ENCODE measurements around the gene CFAP221.

Gene CFAP221

DNA sequence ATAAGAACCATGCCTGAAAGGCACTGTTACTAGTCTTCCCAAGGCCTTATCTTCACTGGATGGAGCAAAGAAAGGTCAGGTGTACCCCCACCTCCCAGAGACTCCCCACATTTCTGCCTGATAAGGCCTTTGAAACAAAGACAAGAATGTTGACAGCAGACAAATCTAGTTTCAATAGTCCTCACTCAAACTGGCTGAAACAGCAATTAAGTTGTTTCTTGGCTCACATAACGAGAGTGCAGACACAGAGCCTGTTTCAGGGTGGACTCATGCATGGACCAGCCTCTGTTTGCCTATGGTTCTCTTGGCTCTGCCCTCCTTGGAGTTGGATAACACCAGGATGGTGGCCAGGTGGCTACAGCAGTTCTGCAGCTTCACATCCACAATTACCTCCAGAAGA, 7.5 kb upstream of the CFAP221 start:
- DNase-seq (ENCODE audit: low read depth in 1 of 2, low spot score in 1 of 2): no peak

DNA sequence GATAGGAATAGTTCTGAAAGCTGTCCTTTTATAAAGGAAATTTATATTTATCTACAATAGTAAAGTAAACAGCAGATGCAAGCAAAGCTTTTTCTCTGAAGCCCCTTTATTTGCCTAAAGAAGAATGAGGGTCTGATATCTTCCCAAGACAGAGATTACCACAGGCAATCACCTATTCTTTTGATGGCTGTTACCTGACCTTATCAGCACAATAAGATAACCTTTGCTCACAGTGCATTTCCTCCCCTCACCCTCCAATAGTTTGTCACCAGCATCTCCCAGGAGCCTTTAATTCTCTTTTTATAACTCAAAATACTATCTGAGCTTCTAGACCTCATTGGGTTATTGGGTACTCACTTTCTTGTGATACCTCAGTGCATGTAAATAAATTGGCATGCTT, 6.5 kb upstream of the CFAP221 start:
- DNase-seq (ENCODE audit: low read depth in 1 of 2, low spot score in 1 of 2): no peak

DNA sequence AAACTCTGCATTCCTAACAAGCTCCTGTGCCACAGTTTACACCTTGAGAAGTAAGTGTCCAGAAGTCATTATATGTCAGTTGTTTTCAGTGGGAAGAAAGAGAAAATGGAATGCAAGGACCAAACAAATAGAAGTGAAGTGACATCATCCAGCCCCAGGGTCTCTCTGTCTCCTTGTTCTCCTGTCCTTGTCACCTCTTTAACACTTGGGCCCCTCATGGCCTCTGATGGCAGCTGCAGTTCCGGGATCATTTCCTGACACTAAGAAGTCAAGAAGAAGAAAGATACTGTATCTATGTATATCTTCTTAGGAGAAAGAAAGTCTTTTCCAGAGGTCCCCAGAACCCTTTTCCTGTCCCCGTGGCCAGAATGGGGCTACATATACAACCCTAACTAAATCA, 2.8 kb upstream of the CFAP221 start:
- DNase-seq (ENCODE audit: low read depth in 1 of 2, low spot score in 1 of 2): no peak

DNA sequence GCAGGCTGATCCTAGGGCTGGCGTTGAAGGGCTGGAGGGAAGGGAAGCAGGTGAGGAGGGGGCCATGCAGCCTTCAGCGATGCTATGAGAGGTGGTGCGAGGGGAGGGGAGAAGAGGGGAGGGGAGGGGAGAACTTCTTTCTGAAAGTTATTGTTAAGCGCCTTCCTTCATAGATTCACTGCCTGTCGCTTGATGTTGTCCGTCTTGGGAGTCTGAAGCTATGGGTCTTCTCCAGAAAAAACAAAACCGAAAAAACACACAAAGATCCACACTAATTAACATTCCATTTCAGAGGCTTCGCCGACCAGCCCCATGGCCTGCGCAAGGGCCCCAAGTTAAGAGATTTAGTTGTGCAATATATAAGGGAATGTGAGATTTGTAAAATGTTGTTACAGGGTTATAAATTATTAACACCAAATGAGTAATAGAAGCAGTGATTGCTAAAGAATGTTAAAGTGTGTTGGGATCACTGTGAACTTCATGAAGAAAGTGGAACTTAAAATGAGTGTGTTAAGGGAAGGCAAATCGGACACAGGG, 758 bp downstream of the CFAP221 start:
- DNase-seq (ENCODE audit: low read depth in 1 of 2, low spot score in 1 of 2): no peak

DNA sequence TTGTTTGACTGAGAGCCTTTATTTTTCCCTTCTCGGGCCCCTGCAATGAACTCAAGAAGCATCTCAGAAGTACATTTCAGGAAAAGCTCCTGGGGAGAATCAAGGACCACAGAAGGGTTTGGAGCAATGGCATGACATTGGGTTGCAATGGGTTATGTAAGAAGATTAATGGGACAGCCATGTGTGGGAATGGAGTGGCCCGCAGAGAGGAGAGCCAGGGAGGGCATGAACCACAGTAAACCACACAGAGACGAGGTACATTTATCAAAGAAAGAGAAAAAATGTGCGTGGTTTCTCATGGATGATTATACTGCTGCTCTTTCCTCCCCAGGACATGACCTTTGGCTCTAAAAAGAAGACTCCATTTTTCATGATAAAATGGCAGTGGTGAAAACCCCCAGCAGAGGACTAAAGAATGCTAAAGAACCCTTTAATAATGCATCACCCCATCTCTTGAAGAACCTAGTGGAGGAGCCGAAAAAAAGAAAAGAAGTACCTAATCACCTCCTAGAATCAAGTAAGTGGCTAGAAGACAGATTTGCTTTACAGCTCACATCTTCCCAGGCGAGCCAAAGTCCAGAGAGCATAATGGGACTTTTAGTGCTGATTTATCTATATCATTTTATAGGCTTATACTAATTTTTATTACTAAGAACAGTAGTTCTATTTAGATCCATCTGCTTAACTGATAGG, 1.7 kb downstream of the CFAP221 start:
- no peak for DNase-seq (ENCODE audit: low read depth in 1 of 2, low spot score in 1 of 2)

DNA sequence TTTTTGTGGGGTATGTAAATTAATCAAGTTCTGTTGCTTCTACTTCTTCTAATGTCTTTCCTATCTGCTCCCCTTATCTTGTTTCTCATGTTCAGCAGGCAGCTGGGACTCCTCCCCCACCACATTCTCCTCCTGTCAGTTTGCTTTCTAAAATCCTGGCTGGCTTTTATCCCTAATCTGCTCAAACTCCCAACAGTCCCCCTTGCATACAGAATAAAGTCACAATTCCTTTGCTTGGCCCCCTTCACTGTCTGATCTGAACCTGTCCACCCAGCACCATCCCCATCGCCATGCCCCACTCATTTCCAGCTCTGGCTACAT, 2.2 kb downstream of the CFAP221 start:
- no peak for DNase-seq (ENCODE audit: low read depth in 1 of 2, low spot score in 1 of 2)

DNA sequence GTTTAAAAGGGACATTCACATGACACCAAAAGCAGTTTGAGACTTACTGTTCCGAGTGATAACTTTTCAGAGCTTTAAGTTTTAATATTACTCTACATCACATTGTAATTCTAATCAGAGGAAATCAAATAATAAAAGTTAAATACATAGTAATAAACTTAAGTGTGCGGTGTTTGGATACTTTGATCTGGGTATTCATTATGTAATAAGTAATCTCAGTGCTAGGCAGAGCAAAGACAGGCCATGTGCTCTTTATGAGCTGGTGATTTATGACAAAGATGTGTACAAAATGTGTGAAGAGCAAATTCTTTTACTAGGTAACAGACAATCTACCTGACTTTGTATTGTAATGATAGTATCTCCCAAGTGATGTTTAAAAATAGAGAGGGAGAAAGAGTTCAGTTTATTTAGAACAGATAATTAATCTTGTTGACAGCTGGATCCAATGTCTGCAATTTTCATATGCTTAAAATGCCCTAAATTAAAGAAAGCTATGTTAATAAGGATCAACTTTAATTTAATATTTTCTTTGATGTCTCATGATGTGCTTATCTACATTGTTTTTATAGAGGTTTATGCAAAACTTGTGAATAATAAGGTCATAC, 4.4 kb downstream of the CFAP221 start:
- DNase-seq (ENCODE audit: low read depth in 1 of 2, low spot score in 1 of 2): no peak

DNA sequence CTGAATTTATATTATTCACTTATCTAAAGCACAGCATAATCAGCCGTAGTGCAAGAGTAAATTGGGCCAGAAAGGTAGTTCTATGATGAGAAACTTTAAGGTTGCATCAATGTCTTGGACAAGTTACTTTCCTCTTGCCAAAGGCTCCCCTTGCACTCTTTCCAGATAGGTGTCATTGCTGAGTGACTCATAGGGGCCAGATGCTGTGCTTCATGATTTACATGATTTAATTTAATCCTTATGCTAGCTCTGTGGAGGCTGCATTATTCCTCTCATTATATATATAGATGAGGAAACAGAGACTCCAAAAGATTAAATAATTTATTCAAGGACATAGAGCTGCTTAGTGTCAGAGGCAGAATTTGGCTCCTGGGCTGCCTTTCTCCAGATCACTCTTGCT, 5.0 kb downstream of the CFAP221 start:
- DNase-seq (ENCODE audit: low read depth in 1 of 2, low spot score in 1 of 2): no peak

DNA sequence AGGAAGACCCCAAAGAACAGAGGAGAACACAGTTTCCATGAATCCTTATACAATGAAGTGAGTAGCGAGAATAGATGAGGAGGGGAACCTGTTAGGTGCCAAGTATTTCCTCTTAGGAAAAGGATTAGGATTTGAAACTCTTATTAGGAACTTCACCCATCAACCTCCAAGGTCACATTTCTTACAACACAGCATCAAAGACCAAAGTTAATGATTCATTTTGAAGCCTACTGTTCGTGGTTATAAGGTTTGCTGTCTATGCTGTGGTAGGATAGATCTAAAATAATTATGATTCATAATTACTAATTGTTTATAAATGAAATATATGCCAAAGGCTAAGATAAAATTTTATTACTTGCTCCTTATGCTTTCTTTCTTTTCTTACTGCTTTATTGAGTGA, 6.1 kb downstream of the CFAP221 start:
- no peak for DNase-seq (ENCODE audit: low read depth in 1 of 2, low spot score in 1 of 2)

DNA sequence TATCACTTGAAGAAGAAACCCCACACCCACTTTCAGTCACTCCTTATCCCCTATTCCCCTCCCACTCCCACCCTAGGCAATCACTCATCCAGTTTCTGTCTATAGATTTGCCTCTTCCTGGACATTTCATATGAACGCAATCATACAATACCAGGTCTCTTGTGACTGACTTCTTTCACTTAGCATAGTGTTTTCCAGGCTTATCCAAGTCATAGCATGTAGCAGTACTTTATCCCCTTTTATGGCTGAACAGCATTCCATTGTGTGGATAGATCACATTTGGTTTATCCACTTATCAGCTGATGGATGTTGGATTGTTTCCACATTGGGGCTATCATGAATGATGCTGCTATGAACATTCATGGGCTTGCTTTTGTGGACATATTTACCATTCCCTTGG, 6.6 kb downstream of the CFAP221 start:
- no peak for DNase-seq (ENCODE audit: low read depth in 1 of 2, low spot score in 1 of 2)

DNA sequence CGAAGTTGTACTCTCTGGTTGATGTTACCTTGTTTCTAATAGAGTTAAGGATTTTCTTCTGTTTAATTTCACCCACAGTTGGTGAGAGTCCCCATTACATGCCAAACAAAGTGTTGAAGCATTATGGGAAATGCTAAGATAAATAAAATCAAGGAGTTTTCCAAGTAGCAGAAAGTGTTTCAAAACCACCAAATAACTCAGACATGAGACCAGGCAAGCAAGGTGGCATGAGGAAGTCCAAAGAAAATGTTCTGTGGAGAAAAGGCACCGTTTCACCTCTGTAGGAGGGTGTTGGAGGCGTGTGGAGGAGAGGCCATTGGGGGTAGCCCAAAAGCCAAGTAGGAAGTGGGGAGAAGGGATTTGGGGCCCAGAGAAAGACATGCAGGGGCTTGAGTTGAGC, 8.7 kb downstream of the CFAP221 start:
- DNase-seq (ENCODE audit: low read depth in 1 of 2, low spot score in 1 of 2): no peak

DNA sequence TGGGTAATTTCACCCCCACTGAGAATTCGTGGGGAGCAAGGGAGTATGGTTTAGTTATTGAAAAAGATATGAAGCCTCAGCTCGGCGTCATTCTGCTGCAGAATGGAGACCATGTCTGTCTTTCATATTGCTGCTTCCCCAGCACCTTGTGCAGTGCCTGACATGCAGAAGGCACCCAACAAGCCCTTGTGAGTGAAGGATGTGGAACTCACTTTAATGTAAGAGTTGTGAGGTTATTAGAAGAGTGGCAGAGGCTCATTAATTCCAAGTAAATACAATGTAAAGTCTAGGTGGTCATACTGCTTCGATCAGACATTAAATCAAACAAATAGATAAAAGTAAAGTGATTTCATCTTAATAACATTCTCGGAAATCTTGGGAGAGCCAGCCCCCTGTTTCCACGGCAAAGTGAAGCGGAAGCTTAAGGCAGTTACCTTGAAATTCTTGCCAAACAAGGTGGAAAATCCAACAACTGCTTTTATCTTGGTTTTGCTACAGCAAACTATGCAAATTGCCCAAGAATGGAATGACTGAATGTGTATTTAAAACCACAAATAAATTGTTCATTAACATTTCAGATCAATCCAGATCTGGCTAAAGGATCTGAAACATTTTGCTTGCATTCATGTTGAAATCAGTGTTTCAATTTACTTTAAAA, 9.6 kb downstream of the CFAP221 start:
- no peak for DNase-seq (ENCODE audit: low read depth in 1 of 2, low spot score in 1 of 2)

DNA sequence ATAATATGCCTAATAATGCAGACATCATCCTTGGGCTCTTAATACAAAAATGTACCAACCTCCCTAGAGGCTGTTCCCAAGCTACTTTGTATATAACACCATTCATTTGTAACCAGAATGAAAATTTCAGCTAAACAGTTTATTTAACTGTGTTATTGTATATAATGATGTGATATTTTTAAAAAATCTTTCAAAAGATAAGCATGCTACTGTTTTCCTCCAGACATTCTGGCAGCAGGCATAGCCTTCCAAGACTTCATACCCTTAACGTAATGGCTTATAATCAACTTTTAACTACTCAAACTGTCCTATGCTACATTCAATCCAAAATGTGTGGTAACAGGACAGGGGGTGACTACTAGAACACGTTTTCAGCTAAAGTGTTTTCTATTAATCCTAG, 21.2 kb downstream of the CFAP221 start:
- no peak for DNase-seq (ENCODE audit: low read depth in 1 of 2, low spot score in 1 of 2)

DNA sequence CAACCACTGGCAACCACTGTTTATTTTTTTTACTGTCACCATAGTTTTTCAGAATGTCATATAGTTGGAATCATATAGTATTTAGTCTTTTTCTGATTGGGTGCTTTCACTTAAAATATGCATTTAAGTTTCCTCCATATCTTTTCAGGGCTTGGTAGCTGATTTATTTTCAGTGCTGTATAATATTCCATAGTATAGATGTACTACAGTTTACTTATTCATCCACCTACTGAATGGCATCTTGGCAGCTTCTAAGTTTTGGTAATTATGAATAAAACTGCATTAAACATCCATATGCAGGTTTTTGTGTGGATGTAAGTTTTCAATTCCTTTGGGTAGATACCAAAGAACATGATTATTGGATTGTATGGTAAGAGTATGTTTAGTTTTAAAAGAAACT, 23.0 kb downstream of the CFAP221 start:
- no peak for DNase-seq (ENCODE audit: low read depth in 1 of 2, low spot score in 1 of 2)

DNA sequence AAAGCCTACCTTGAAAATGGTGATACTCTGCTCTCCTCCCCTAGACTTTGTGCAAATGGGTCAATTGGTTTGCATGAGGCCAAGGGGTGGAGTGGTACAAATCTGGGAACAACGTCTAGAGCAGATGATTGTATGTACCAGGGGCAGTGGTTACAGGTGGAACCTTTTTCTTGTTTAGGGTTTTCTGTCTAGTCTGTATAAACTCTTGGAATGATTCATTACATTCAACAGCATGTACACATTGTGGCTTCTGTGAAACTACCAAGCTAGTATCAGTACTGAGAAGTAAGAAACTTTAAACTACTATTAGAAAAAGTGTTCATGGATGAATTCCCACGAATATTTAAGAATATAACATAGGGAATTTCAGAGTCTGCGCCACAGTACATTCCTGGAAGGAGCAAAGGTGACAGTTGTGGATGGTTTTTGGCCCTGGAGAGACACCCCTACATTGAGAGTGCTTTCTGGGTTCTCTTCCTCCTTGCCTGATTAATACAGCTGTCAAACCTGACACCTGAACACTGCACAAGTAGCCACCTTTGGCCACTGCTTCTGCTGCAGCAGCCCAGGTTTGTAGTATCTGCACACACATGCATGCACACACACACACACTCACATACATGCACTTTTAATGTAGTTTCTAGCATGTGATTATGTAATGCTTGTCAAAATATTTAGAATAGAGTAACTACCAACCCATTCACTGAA, 30.0 kb downstream of the CFAP221 start:
- no peak for DNase-seq (ENCODE audit: low read depth in 1 of 2, low spot score in 1 of 2)

DNA sequence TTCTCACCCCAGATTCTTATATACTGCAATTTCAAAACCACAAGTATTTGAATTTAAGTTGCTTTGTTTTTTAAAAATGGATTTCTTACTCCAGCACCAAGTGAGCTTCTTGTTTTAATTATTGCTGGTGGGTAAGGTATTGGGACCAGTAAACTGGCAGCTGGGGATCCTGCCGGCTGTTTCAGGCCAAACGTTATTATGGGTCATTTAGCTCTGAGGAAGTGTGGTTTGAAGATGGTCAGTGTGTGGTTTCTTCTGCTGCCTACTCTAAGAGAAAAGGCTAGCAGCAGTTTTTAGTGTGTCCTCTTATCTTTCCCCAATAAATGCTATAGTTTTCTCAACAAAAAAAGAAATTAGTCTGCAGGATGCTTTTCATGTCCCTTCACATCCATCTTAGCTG, 30.6 kb downstream of the CFAP221 start:
- DNase-seq (ENCODE audit: low read depth in 1 of 2, low spot score in 1 of 2): no peak

DNA sequence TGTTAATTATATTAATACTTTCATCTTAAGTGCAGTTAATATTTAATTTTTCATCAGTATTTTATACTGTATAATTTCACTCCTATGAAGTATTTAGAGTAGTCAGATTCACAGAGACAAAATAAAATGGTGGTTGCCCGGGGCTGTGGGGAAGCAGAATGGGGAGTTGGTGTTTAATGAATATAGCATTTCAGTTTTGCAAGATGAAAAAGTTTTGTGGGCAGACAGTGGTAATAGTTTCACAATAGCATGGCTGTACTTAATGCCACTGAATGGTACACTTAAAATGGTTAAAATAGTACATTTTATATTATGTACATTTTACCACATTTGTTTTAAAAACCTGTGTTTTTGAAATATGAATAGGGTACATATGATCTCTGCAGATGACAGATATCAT, 31.2 kb downstream of the CFAP221 start:
- DNase-seq (ENCODE audit: low read depth in 1 of 2, low spot score in 1 of 2): no peak

DNA sequence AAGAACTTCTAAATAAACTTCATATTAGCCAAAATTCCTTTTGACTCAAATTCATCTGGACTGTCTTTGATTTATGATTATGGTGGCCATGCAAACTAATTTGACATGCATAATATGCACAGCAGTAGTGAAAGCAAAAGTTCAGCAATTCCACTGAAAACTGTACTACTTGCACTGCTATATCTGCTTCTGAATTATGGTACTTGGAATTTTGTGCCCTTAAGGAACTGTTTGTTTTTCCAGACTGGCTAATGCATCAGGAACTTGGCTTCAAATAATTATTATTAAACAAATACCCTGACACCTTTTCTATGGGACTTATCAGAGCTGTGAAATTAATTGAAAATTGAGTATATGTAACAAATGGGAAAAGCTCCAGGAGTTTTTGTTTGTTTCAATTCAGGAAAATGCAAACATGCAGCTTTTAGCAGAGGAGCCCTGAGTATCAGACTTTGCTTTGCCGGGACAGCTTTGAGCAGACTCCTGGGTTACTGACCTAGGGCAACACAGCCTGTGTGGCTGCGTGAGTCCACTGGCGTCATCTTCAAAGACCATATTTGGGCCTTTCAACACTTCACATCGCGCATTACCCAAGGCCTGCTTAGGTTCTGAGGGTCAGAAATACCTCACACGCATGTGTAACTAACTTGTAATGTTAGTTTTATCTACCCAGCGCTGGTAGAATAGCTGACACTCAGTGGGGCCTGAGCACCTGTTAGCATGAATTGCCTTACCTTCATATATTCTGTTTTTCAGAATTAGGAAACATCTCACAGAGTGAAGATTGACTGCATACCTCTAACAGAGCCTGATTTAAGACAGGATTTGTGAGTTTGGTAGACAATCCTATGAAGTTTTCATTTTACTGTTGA, 35.4 kb downstream of the CFAP221 start:
- DNase-seq (ENCODE audit: low read depth in 1 of 2, low spot score in 1 of 2): no peak

DNA sequence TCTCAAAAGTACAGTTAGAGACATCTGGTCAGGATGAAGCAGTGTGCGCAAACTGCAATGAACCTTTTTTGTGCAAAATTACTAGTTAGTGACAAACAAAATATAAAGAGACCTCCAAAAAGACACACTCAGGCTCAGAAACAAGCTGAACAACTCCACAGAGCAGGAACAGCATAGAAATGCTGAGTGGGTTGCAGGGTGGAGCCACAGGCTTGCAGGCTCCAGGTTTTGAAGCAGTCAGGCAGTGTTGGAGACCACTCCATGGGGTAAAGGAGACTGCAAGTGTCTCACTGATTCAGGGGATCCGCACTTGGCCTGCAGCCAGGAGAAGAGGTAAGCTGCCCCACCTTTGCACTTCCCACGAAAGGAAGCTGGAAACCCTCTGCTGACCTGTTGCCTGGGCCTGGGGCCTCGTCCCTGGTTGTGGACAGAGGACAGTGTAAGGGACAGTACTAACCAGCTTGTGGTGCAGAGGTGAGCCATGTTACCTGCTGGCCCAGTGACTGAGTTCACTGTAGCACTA, 36.4 kb downstream of the CFAP221 start:
- no peak for DNase-seq (ENCODE audit: low read depth in 1 of 2, low spot score in 1 of 2)

DNA sequence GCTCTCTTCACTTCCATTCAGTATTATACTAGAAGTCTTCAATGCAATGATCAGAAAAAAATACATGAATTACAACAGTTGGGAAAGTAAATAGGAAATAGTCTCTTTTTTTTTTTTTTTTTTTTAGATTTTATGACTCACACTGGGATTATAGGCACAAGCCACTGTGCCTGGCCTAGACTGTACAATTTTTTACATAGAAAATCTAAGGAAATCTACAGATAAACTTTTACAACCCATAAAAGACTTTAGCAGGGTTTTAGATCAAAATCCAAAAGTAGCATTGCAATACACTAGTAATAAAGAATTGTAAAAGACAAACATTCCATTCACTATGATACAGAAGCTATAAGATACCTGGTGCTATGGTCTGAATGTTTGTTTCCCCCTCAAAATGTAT, 39.0 kb downstream of the CFAP221 start:
- no peak for DNase-seq (ENCODE audit: low read depth in 1 of 2, low spot score in 1 of 2)

DNA sequence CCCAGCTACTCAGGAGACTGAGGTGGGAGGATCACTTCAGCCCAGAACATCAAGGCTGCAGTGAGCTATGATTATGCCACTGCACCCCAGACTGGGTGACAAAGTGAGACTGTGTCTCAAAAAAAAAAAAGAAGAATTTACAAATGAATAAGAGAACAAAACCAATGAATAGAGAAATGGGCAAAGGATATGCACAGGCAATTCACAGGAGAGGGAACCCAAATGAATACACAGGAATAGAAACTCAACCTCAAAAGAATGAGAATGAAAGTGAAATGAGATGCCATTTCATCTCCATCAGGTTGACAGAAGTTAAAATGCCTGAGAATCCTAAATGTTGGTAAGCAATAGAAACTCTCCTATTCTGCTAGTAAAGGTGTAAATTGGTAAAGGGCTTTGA, 40.2 kb downstream of the CFAP221 start:
- no peak for DNase-seq (ENCODE audit: low read depth in 1 of 2, low spot score in 1 of 2)
